MCF 10A (cell line): ENCODE data around the gene RPL10A. TPM values are rescaled to one million over a fixed set of nuclear protein-coding genes. Genes with fewer than 3 reads are reported as not detected.

ENCODE experiments used
- BruUV-seq: library from RNA; stranded (reverse); fragments of 400-500 nt; replicated peaks from 2 replicates; lab custom pipeline; 2021; lab: Mats Ljungman, UMichigan
- CTCF ChIA-PET: fragments of 300-600 bp; sonication (Branson Sonifier 250); formaldehyde crosslinking; extraction: SDS; loops from one replicate; lab custom pipeline; 2021; ENCODE audit warnings: antibody characterized with exemption, inconsistent platforms; lab: Yijun Ruan, JAX
- POLR2A ChIA-PET: fragments of 300-600, 350-650 bp; sonication (Branson Sonifier 250); formaldehyde crosslinking; extraction: SDS; loops from one replicate; lab custom pipeline; 2020; ENCODE audit warnings: antibody characterized with exemption, inconsistent platforms; lab: Yijun Ruan, JAX
- DNase-seq: peaks from one replicate; pipeline ENCODE4 v3.0.0-alpha.2; 2018; ENCODE audit not compliant: unreplicated experiment
- H3K27ac Mint-ChIP-seq: one replicate; pipeline ENCODE4 v1.8.0; 2022; ENCODE audit warnings: mild to moderate bottlenecking, low read depth, mixed read lengths; ENCODE audit not compliant: unreplicated experiment
- H3K27me3 Mint-ChIP-seq: one replicate; pipeline ENCODE4 v1.8.0; 2022; ENCODE audit warnings: mixed read lengths; ENCODE audit not compliant: insufficient read depth, unreplicated experiment
- H3K36me3 Mint-ChIP-seq: one replicate; pipeline ENCODE4 v1.8.0; 2022; ENCODE audit warnings: mild to moderate bottlenecking, moderate library complexity, mixed read lengths; ENCODE audit not compliant: insufficient read depth, unreplicated experiment
- H3K4me1 Mint-ChIP-seq: one replicate; pipeline ENCODE4 v1.8.0; 2022; ENCODE audit warnings: mixed read lengths; ENCODE audit not compliant: insufficient read depth, unreplicated experiment
- H3K4me3 Mint-ChIP-seq: one replicate; pipeline ENCODE4 v1.8.0; 2022; ENCODE audit warnings: mild to moderate bottlenecking, moderate library complexity, mixed read lengths; ENCODE audit not compliant: unreplicated experiment
- H3K9me3 Mint-ChIP-seq: one replicate; pipeline ENCODE4 v1.8.0; 2022; ENCODE audit warnings: mixed read lengths; ENCODE audit not compliant: unreplicated experiment
- CTCF ChIP-seq: fragments of 200-600 bp; IDR thresholded peaks from one replicate; pipeline ENCODE4 v1.8.0; 2022; ENCODE audit warnings: antibody characterized with exemption, mild to moderate bottlenecking; ENCODE audit not compliant: unreplicated experiment
- intact Hi-C: fragments of 100-400 bp; cut with micrococcal nuclease; formaldehyde crosslinking; loops from 2 replicates; pipeline ENCODE4 v1.14.1; 2022
- total RNA-seq: library from RNA; stranded (reverse); gene quantifications from 2 replicates; pipeline ENCODE4 v1.2.3, GENCODE V29; 2022

The RPL10A gene
- total RNA-seq, 1 experiment from 2014 or later, result 2,403 TPM

- TF ChIP-seq CTCF, result no peak
- no TSS peak for BruUV-seq
- DNase-seq, result peak; percentile 92
Measured at GRCh38 chr6:35452183-35453090, 15.8 kb upstream of the RPL10A start, which contains the start of gene FANCE. Gene FANCE (plus strand): TSS chr6:35452338. CDS start chr6:35452546, 208 bp downstream.

GRCh38 chr6:35453236-35453635 lies 15.0 kb upstream of the RPL10A start:
- H3K4me3 Mint-ChIP-seq, result peak overlapping the region; percentile 74
- H3K27ac Mint-ChIP-seq, result peak overlapping the region; percentile 83
- CTCF ChIA-PET, result interaction anchor here (0.7 to 9.4 kb wide), 6 partner anchors 13 to 168 kb away, joined by 3 to 146 read pairs (median 6); partner anchors contain the start of genes PPARD and RPL10A
- POLR2A ChIA-PET, result interaction anchor here (0.7 to 8.8 kb wide), 11 partner anchors 17 to 230 kb away, joined by 3 to 198 read pairs (median 9); partner anchors contain the start of genes DEF6, PPARD, RPL10A and TEAD3
- peaks cover 22% of the 10 kb centered on the region for H3K36me3 Mint-ChIP-seq
- no peaks in the 10 kb centered on the region for H3K9me3 Mint-ChIP-seq
- no peaks in the 10 kb centered on the region for H3K27me3 Mint-ChIP-seq
- intact Hi-C loops, result no loop called here
- no peak for DNase-seq
- no peak for TF ChIP-seq CTCF
- TSS peak; percentile 38 for BruUV-seq
- peaks cover 26% of the 10 kb centered on the region for H3K4me1 Mint-ChIP-seq

More at GRCh38 chr6:35452183-35453090, 15.8 kb upstream of the RPL10A start, which contains the start of gene FANCE:
- ChIA-PET POLR2A (interaction anchor here (0.5 to 8.8 kb wide), 11 partner anchors 17 to 231 kb away, joined by 3 to 198 read pairs (median 5); partner anchors contain the start of genes DEF6, PPARD, RPL10A and TEAD3), CTCF (interaction anchor here (0.6 to 9.4 kb wide), 5 partner anchors 16 to 151 kb away, joined by 3 to 146 read pairs (median 6); partner anchors contain the start of genes PPARD and RPL10A)
- Mint-ChIP-seq H3K27me3 (no peaks in the 10 kb centered on the region), H3K36me3 (peaks cover 17% of the 10 kb centered on the region), H3K4me3 (peak within 1 kb of the TSS; percentile 74), H3K4me1 (peaks cover 26% of the 10 kb centered on the region), H3K27ac (no peak within 1 kb of the TSS), H3K9me3 (no peaks in the 10 kb centered on the region)
- intact Hi-C loops, result no loop called here

- ChIA-PET POLR2A (interaction anchor here (0.6 to 8.8 kb wide), 20 partner anchors 9 to 465 kb away, joined by 3 to 198 read pairs (median 5); partner anchors contain the start of genes DEF6, PPARD, RPL10A and TEAD3), CTCF (interaction anchor here (0.6 to 9.4 kb wide), 10 partner anchors 11 to 111 kb away, joined by 3 to 146 read pairs (median 4); partner anchors contain the start of genes PPARD and RPL10A)
- peak; percentile 54 for DNase-seq
- peak overlapping the region; percentile 74 for H3K4me3 Mint-ChIP-seq
- no peaks in the 10 kb centered on the region for H3K27me3 Mint-ChIP-seq
- peaks cover 34% of the 10 kb centered on the region for H3K36me3 Mint-ChIP-seq
- intact Hi-C loops, result loop anchor here (1.0 kb wide), 1 partner anchor 14 kb away; the partner anchor contains the start of gene RPL10A
- TF ChIP-seq CTCF, result no peak
- peak overlapping the region; percentile 83 for H3K27ac Mint-ChIP-seq
- no peaks in the 10 kb centered on the region for H3K9me3 Mint-ChIP-seq
- H3K4me1 Mint-ChIP-seq, result peaks cover 26% of the 10 kb centered on the region
- BruUV-seq, result no TSS peak
Measured at GRCh38 chr6:35454391-35455110, 13.7 kb upstream of the RPL10A start.
